Raji (cell line): ENCODE data around the gene CIAPIN1.

Experiments
- POLR2A ChIP-seq: IDR thresholded peaks from 2 replicates; pipeline ENCODE4 v1.6.1; 2011; ENCODE audit warnings: low read depth, low read length, control low read depth; ENCODE audit not compliant: insufficient read depth

Gene CIAPIN1

DNA sequence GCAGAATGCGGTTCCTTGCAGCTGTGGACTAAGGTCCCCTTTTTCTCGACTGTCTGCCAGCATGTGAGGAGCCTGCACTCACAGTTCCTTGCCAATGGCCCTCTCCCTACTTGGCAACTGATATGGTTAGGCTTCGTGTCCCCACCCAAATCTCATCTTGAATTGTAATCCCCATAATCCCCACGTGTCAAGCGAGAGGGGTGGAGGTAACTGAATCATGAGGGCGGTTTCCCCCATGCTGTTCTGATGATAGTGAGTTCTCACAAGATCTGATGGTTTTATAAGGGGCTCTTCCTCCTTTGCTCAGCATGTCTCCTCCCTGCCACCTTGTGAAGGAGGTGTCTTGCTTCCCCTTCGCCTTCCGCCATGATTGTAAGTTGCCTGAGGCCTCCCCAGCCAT lies 19.9 kb downstream of the CIAPIN1 start:
- no peak for TF ChIP-seq POLR2A

DNA sequence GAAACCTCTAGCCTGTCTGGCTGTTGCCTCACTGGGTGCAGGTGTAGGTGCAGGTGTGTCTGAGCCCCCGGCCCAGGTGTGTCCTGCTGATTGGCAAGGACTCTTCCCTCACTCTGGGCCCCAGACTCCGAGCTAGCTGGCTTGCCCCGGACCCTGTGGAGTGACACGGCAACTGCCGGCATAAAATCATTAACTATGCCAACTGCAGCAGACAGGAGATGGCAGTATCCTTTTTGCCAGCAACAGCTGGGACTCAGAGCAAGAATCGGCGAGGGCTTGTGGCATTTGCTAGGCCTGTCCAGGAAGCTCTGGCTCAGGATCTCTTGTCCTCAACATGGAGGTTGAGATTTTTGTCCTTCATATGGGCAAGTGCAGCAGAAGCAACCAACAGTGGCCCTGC lies 20.8 kb downstream of the CIAPIN1 start:
- no peak for TF ChIP-seq POLR2A

DNA sequence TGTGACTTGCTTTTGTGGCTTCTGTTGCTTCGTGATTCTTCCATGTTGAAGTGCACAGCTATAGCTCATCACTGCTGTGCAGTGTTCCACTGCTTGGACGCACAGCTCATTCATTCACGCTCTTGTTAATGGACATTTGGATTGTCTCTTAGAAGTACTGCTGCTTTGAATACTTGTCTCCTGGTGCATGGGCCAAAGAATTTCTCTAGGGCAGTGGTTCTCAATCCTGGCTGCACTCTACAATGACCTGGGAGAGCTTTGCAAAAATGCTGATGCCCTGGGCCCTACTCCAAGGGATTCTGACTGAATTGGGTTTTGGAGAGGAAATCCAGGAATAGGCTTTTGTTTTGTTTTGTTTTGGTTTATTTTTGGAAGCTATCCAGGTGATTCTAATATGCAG lies 22.6 kb downstream of the CIAPIN1 start:
- TF ChIP-seq POLR2A: no peak

GRCh38 chr16:57423152-57423551 lies 24.0 kb downstream of the CIAPIN1 start:
- TF ChIP-seq POLR2A: no peak

GRCh38 chr16:57422026-57422944 lies 24.9 kb downstream of the CIAPIN1 start:
- no peak for TF ChIP-seq POLR2A

DNA sequence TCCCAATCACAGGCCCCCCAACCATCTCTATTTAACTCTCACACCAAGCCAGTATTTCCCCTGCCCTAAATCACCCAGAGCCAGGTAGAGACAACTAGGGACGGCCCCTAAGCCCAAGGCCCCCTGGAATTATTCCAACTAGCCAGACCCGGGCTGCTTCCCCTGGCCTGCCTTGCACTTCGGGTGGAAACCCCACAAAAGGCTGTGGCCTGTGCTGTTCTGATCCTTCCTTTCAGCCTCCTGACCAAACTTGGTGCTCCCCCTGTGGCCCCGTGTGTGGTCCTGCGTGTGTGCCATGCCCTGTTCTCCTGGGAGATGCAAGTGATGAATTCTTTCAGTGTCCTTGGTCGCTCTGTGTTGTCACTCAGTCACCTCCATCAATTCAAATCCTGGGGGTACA lies 27.7 kb downstream of the CIAPIN1 start:
- TF ChIP-seq POLR2A: no peak

GRCh38 chr16:57416084-57416483 lies 31.1 kb downstream of the CIAPIN1 start:
- TF ChIP-seq POLR2A: no peak

DNA sequence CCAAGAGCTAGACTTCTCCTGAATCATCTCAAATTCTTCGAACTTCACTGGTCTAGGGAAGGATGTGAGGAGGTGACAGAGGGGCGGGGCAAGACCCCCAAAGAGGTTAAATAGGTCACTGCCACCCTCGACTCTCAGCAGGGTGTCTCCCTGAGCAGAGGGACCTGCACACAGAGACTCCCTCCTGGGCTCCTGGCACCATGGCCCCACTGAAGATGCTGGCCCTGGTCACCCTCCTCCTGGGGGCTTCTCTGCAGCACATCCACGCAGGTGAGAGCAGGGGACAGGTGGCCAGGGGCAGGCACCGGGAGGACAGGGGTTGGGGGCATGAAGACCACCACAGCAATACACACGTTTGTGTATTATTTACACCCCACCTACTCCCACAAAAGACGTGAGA lies 33.5 kb downstream of the CIAPIN1 start:
- no peak for TF ChIP-seq POLR2A

- no peak for TF ChIP-seq POLR2A
Measured at GRCh38 chr16:57413301-57413730, 33.9 kb downstream of the CIAPIN1 start.

GRCh38 chr16:57412584-57412983 lies 34.6 kb downstream of the CIAPIN1 start:
- TF ChIP-seq POLR2A: no peak

DNA sequence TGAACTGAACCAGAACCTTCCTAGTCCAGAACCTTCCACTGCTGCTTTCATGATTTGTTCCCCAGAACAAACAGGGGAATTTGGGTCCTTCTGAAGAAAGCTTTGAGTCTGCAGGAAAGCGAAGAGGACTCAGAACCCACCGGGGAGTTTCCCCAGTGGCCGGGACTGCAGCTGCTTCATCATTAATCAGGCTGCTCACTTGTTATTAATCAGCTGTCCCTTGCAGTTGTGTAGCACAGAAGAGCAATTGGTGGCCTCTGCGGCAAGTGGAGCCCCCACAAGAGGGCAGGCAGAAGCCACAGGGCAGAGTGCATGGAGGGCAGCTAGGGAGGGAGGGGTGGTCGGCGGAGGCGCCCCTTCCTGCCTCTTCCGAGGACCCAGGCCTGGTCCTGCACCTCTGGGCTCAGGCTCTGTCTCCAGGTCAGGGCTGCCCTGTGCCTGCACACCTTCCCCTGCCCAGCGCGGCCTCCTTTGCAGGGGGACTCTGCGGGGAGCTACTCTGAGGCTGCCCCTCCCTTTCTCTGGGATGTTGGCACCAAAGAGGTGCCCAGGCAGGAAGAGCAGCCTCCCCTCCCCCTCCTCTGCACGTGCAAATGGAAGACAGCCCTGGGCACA lies 35.7 kb downstream of the CIAPIN1 start:
- no peak for TF ChIP-seq POLR2A

- no peak for TF ChIP-seq POLR2A
Measured at GRCh38 chr16:57409870-57410587, 37.2 kb downstream of the CIAPIN1 start.

DNA sequence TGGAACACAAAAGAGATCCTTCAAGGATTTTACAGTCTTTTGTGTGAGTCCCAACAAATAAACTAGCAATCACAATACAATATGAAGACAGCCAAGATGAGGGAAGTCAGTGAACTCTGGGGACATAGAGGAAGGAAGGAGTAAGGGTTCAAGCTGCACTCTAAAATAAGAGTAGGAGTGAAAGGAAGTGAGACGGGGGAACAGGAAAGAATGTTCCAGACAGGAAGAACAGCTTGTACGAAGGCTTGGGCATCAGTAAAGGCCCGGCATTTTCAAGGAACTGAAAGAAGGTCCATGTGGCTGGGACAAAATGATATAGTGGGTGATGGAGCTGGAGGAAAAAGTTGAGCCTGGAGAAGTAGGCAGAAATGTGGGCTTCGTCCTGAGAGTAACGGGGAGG lies 38.1 kb downstream of the CIAPIN1 start:
- TF ChIP-seq POLR2A: no peak

DNA sequence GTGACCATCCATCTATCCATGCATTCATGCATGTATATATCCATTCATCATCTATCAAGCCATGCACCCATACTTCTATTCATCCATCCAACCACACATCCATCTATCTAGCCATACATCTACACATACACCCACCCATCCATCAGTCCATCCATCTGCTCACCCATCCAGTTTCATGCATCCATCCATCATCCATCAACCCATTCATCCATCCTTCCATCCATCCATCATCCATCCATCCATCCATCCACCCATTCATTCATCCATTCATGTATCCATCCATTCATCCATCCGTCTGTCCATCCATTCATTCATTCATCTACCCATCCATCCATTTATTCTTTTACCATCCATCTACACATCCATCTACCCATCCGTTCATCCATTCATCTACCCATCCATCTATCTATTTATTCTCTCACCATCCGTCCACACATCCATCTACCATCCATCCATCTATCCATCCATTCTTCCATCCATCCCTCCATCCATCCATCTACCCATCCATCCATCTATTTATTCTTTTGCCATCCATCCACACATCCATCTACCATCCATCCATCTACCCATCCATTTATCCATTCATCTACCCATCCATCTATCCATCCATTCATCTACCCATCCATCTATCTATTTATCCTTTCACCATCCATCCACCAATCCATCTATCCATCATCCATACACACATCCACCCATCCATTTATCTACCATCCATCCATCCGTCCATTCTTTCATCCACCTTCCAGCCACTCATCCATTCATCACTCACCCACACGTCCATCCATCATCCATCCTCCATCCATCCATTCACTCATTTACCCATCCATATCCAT lies 39.4 kb downstream of the CIAPIN1 start:
- TF ChIP-seq POLR2A: no peak

GRCh38 chr16:57406881-57407280 lies 40.3 kb downstream of the CIAPIN1 start:
- TF ChIP-seq POLR2A: no peak
